Measurements from ENCODE around the gene COL18A1.

DNA sequence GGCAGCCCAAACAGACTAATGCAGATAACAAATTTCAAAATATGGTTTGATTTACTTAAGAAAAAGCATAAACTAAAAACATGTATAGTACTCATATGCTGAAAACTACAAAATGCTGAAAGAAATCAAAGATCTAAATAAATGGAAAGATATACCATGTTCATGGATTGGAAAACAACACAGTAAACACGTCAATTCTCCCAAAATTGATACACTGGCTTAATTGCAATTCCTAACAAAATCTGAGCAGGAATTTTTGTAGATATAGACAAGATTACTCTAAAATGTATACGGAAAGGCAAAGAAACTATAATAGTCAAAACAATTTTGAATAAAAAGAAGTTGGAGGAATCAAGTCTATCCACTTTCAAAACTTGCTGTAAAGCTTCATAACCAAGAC, 116.3 kb downstream of the COL18A1 start:
- TF ChIP-seq LEF1 (IDR thresholded peaks at IDR 0.05; ENCODE audit: borderline replicate concordance), result no peak
- no peak for TF ChIP-seq SP1 (IDR thresholded peaks at IDR 0.05)

Data from HEK293T (cell line).